ENCODE measurements around the gene SLC38A4.

The SLC38A4 gene

DNA sequence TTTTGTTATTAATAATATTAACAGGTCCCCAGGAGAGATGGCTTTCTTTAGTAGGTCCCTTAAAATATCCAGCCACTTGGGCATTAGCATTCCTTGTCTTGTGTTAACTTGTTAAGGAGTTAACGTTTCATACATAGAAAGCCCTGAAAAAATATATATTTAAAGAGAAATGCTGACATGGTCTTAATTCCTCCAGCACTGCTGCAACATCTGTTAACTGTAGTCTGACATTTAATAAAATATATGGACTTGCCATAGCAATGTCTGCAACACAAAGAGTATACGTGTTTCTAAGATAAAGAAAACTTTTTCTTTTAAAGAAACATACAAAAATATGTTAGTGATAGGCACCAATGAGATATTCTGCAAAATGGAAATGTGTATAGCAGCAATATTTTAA is 10.0 kb downstream of the SLC38A4 start:
- DNase-seq (ENCODE audit: low spot score) = no peak

- no peak for DNase-seq (ENCODE audit: low spot score)
Observed at GRCh38 chr12:46814143-46814542, 11.7 kb downstream of the SLC38A4 start.

- DNase-seq (ENCODE audit: low spot score) = no peak
Observed at GRCh38 chr12:46811185-46811584, 14.6 kb downstream of the SLC38A4 start.

DNA sequence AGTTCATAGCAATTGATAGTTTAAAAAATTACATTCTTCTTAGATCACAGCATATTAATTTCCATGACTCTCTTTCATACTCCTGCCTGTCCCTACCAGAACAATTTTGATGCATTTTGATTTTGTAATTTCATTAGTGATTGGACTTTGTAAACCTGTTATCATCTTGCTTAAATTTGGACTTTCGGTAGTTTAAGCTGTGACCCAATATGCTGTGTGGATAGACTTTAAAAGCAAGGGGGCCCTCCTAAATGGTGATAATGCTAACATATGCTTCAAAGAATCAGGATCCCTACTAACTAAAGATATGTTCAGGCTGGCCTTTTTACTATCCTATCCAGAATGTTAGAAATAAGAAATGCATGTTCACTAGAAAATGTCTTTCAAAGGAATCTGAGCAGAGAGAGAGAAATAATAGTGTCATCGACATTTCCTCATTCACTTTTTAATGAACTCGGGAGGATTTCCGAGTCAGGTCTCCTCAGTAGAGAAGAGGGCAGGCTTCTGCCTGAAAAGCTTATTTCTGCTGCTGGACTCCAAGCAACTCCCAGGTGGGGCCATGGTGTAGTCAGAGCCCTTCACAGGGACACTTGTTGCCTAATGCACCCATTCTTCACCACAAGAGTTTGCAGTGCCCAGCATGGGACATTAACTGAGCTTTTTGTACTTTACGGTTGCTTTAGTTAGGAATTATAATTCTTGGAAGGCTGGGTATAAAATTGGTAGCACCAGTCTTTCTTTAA is 16.7 kb downstream of the SLC38A4 start:
- DNase-seq (ENCODE audit: low spot score) = no peak

DNA sequence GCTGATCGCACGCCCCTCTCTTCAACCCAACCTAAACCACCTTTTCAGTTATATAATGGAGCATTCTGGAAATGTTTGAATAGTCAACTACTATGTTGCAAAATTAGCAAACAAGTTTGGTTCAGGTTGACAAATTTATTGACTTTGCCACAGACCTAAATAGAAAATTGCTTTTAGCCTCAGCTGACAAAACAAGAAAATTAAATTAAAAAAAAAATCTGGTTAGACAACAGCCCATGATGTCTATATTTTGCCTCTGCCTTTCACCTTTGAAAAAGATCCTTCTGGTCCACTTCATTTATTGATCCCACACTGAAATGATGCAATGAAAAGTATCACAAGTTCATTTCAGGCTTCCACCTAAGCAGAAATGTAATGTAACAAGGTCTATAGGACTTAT is 17.5 kb downstream of the SLC38A4 start:
- no peak for DNase-seq (ENCODE audit: low spot score)

DNA sequence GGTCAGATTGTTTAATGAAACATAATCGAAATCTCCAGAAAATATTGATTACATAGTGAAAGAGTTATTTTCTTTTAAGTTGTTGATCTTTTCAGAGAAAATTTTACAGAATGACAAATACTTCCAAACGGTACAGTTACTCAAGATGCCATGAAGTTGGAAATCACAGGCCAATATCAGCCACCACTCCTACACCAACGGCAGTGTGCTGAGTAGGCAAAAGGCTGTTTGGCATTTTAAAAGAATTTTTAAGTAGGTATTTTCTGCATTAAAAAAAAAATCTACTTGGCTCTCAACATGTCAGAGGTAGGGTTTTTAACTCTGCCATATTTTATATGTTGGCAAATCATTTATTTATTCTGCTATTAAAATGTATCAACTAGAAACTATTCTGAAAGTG is 21.7 kb downstream of the SLC38A4 start:
- no peak for DNase-seq (ENCODE audit: low spot score)

GRCh38 chr12:46803517-46803916 is 22.3 kb downstream of the SLC38A4 start:
- no peak for DNase-seq (ENCODE audit: low spot score)

- DNase-seq (ENCODE audit: low spot score) = no peak
Observed at GRCh38 chr12:46801293-46801692, 24.5 kb downstream of the SLC38A4 start.

- DNase-seq (ENCODE audit: low spot score) = no peak
Observed at GRCh38 chr12:46800160-46800559, 25.6 kb downstream of the SLC38A4 start.

- DNase-seq (ENCODE audit: low spot score) = no peak
Observed at GRCh38 chr12:46798648-46799047, 27.1 kb downstream of the SLC38A4 start.

DNA sequence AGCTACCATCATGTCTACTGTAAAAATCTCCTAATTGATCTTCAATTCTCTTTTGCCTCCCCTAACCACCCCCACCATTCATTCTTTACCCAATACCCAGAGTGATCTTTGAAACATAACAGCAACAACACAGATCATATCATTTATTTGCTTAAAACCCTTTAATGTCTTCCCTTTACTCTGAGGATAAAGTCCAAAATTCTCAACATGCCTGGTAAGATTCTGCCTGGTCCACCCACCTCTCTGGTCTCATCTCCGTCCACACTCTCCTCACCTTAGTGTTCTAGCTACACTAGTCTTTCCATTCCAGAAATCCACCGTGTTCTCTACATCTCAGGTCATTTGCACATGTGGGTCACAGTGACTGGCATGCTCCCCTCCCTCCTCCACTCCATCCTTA is 27.7 kb downstream of the SLC38A4 start:
- no peak for DNase-seq (ENCODE audit: low spot score)

- DNase-seq (ENCODE audit: low spot score) = no peak
Observed at GRCh38 chr12:46795988-46796387, 29.8 kb downstream of the SLC38A4 start.

- no peak for DNase-seq (ENCODE audit: low spot score)
Observed at GRCh38 chr12:46794593-46795190, 31.1 kb downstream of the SLC38A4 start.

DNA sequence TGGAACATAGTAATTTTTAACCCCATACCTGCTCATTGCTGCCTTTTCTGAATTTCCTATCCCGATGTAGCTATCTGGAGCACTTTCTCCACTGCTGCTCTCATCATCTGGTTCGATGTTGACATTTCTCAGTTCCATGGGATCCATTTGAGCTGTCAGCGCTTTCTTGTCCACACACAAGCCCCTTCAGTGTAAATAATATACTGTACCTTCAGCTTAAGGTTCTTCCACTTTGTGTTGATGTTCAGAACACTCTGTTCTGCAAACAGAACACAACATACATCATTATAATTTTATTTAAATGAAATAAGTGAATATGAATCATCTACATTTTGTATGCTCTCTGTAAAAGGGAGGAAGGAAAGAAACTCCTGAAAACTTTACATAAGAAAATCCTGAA is 32.9 kb downstream of the SLC38A4 start:
- DNase-seq (ENCODE audit: low spot score) = no peak

DNA sequence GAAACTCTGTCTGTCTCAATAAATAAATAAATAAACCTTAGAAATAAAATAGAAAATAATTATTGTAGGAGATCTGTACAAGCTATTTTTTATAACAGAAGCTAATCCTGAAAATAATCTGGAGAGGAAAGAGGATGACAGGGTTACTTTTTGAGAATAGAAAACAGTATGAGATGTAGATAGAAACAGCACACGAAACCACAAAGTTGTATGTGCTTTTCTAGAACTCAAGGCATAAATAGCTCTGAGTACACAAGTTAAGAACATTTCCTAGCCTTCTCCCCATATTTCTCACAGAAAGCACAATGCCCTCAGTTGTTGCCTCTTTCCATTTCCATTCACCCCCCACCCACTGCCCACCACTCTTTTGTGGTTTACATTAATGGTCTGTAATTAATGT is 35.7 kb downstream of the SLC38A4 start:
- DNase-seq (ENCODE audit: low spot score) = no peak

- no peak for DNase-seq (ENCODE audit: low spot score)
Observed at GRCh38 chr12:46788072-46788887, 37.5 kb downstream of the SLC38A4 start.

DNA sequence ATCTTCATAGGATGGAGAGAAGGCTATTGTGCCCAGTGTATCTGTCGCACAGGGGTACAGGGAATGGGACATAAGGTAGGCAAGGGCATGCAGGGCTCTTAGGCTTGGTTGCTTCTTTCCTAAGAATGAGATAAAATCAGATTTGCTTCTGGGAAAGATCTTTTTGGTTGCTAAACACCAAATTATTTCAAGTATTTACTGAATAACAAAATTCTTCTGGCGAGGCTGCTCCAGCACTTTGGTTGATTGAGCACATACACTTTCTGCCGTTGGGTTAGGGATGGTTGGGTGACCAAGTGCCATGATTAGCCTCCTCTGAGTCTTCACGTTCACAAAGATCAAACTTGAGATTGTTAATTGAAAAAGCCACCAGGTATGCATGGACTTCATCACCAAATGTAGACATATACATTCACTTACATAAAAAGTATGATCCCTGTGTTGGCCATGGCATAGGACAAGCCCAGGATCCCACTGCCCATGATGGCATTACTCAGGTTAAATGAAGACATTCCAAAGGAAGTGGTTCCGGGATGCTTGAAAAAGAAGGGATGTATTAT is 38.2 kb downstream of the SLC38A4 start:
- no peak for DNase-seq (ENCODE audit: low spot score)

GRCh38 chr12:46786774-46787173 is 39.0 kb downstream of the SLC38A4 start:
- DNase-seq (ENCODE audit: low spot score) = no peak

GRCh38 chr12:46785382-46785781 is 40.4 kb downstream of the SLC38A4 start:
- DNase-seq (ENCODE audit: low spot score) = no peak

DNA sequence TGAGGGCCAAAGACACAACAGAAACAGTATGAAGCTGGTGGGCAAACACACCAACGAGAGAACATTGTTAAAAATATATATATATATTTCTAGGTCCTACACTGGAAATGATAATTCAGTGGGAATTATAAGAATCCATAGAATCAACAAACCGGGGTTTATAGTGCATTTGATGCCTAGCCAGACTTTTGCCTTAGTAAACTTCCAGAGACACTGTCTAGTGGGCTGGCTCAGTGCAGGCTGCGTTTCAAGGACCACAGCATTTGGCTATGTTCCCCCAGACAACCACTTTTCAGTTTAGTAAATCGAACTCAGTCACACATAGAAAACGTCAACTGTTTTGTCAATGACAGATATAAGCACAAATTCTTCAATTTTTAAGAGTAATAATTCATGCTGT is 41.9 kb downstream of the SLC38A4 start:
- no peak for DNase-seq (ENCODE audit: low spot score)

DNA sequence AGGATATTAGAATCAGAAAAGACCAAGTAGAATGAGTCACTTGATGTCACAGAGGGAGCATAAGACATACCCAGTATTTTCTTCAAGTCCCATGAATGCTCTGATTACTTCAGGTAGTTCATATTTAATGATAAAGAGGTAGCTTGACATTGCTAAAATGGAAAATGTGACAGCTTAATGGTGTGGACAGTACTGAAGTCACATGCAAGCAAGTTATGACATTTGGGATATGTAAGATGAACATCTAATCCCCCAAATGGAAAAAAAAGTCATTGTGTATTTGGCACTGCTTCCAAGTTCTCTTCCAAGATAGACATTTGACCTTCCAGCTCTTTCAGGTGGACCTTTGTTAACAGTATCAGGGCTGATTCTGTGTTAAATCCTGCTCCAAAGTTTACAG is 45.9 kb downstream of the SLC38A4 start:
- DNase-seq (ENCODE audit: low spot score) = no peak

DNA sequence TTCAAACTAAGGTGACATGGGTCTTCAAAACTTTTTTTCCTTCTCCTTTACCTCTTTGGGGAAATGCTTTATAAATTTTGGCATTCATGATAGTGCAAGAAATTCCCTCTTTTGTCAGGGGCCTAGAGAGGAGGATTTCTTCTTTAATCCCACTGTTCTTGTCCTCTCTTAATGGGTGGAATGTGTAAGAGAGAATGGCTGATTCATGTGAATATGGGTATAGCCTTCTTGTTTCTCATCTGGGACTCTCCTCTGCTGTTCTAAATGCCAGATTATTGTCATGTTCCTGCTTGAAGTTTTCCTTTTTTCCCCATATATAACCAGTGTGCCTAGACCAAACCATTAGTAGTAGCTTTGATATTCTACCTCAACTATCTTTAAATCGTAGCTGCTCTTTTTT is 46.7 kb downstream of the SLC38A4 start:
- no peak for DNase-seq (ENCODE audit: low spot score)

DNA sequence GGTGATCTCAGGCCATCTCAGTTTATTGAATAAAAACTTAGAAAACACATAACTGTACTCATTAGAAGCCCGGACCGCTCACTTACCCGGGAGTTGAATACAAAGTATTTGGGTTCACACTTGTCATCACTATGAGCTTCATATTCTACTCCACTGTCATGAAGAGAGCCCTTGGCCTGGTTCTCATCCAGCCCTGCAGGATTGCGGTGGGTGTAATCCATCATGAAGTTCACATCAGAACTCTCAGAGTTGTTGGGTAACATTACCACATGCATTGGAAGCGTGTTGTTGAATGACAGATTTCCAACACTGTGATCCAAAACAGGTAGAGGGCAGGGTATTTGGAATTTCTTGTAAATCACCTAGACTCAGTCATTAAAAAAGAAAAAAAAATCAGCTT is 47.4 kb downstream of the SLC38A4 start:
- DNase-seq (ENCODE audit: low spot score) = no peak

All from putamen (tissue), 1 donor.